KBM-7 (cell line): ENCODE data around the gene SHB.

ENCODE experiments used
- DNase-seq: peaks from one replicate; pipeline ENCODE4 v3.0.0-alpha.2; 2015
- in situ Hi-C: fragments of 300-500 bp; cut with MboI; formaldehyde crosslinking; loops from 2 replicates; pipeline ENCODE4 v1.14.3; 2020; ENCODE audit warnings: low sequenced_read_pairs, low pct_unique_long_range_greater_than_20kb, mixed read lengths

Gene SHB

DNA sequence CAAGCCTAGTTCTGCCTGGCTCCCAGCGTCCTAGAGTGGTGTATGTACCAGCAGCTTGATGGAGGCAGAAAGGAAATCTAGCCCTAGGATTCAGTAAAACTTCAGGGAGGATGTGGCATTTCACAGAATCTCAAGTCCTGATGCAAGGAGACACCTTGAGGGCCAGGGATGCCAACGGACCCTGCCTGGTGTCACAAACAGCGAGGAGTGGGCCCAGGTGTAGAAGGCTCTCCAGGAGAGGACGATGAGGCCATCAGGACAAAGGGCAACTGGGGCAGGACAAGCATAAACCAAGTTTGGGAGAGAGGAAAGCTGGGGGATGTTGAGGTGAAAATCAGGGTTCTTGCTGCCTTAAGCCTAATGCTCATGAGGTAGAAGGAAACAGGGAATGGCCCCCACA lies 83.0 kb downstream of the SHB start:
- in situ Hi-C loops = no loop called here

DNA sequence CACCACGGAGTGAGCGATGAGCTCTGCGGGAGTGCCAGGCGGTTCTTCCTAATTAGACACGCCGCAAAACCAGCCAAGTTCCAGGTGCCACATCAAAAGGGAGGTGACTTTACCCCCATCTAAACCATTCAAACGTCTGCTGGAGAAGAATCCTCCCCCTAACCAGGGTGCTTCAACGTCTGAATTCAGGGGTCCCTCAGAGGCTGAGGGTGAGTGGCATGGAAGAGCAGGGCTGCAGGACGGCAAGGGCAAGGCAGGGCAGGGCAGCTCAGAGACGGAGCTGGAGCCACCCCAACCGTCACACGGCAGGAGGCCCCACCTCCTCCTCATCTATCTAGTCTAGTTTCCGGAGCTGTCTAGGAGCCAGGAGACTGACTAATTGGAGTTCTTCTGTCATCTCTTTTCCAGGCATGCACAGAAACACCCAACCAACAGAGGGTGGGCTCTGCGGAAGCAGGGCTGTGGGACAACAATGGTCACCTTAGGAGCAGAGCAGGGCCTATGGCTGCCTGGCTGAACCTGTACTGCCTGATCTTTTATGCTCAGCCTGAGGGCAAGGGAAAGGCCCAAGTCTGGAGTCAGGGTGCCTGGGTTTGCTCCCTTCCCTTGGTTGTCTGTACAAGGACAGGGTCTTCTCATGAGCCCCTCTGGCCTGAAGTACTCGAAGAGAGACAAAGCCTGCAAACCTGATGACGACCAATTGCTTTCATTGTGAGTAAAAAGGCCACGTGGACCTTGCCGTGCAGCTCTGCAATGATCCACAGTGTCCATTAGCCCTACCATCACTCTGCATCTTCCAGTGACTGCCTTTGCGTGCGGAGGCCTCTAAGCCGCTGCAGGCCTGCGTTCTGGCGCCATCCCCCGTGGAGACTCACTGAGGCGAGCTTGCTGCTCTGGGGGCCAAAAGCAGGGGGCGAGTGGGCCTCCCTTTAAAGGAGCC lies 84.1 kb downstream of the SHB start:
- DNase-seq = no peak
- in situ Hi-C loops = no loop called here

More for the DNA sequence above, 83.0 kb downstream of the SHB start:
- no peak for DNase-seq

DNA sequence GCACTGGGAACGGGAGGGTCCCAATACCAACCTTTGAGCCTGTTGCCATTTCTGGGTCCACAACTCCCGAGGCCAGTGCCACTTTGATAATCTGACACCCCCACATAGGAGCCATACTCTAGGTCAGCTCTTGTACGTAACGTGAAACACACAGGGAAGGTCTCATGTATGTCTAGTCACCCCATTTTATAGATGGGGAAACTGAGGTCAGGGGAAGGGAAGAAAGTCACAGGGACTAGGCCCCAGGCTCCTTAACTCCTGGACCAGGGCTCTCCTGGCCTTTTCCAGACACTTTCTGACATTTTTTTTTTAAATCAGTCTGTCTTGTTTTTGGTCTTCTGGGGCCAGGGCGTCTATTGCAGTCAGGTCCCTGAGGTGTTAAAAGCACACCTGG lies 84.8 kb downstream of the SHB start:
- in situ Hi-C loops = no loop called here
- no peak for DNase-seq

DNA sequence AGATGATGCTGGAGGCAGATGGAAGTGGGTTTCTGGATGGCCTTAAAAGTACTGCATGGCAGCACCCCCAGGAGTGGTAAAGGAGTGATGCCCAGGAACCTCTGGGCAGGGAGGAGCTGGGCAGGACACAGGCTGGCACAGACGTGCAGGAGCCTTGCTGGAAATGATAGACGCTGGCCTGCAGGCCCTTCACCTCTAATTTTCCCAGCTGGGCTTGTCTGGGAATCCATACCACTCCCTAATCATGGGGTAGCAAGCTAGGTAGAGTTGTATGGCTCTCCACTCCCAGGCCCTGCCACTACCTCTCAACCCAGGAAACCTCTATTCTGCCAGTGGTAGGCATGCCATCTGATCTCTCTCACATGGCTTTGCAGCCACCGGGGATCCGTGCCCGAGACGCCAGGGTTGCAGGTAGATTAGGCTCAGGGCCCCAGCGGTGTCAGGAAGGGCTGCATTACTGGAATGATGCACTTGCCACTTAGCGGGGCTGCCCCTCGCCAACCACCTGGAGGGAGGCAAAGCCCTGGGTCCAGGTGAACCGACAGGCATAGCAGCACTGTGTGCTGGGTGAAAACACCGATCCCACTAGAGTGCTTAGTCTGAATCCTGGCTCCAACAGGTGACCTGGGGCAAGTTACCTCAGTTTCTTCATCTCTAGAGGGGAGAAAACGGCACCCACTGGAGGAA lies 85.5 kb downstream of the SHB start:
- in situ Hi-C loops = no loop called here
- no peak for DNase-seq

DNA sequence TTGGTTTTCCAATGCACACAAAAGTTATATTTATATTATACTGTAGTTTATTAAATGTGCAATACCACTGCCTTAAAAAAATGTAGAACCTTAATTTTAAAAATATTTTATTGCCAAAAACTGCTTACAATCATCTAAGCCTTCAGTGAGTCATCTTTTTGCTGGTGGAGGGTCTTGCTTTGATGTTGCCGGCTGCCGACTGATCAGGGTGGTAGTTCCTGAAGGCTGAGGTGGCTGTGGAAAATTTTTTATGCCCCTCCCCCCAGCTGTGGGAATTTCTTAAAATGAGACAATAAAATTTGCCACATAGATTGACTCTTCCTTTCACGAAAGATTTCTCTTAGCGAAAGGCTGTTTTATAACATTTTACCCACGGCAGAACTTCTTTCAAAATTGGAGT lies 89.2 kb downstream of the SHB start:
- in situ Hi-C loops = no loop called here

DNA sequence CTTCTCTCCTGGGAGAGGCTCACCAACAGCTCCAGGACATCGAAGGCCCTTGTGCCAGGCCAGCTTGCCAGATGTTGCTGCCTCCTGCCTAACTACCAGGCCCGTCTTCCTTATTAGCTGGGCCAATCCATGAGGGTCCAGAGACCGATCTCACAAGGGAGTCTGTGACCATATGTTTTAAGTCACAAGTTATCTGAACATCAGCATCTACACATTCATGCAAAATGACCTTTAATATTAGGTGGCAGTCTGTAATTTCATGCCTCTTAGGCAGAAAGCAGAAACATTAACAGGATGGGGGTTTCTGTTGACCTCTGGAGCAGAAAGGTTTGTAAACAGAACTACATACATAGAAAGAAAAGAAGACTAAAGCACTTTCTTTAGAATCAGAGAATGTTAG lies 90.0 kb downstream of the SHB start:
- in situ Hi-C loops = no loop called here
- no peak for DNase-seq

More for the DNA sequence above, 89.2 kb downstream of the SHB start:
- no peak for DNase-seq

DNA sequence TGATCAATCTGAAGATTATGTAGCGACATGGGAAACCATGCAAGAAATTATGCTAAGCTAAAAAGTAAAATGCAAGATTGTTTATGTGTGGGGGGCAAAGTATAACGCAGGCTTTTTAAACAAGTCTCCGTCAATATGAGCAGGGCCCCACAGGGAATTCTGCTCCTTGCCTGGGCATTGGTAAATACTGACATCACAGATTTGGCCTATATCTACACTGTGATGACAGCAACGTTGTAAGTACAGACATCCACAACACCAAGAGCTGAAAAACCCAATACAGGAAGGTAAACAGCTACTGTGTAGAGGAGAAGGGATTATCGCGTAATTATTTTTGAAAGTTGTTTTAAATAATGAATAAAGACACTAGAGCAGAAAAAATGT lies 90.6 kb downstream of the SHB start:
- DNase-seq = no peak
- in situ Hi-C loops = no loop called here

DNA sequence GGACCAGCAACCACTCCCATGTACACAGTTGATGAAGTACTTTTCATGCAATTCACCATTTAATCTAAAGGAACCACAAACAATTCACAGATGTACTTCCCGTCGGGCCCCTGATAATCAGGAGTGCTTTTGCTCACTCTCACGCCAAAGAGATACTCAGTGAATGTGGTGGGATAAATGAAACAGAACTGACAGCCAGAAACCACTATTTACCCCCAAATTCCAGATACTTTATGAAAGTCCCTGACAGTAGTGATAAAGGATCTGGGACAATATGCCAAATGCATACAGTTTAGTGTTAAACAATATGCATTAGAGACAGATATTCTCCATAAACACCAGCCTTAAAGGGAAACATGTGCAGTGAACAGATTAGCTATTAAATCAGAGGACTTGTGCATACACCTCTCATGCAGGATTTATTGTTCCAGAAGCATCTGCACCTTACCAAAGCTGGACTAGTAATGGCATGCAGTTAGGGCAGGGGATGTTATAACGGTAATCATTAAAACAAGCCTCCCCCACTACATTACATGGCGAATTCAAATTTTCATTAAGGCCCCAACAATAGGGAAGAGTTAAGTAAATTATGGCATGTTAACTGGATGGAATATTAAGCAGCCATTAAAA lies 91.1 kb downstream of the SHB start:
- in situ Hi-C loops = no loop called here
- no peak for DNase-seq

DNA sequence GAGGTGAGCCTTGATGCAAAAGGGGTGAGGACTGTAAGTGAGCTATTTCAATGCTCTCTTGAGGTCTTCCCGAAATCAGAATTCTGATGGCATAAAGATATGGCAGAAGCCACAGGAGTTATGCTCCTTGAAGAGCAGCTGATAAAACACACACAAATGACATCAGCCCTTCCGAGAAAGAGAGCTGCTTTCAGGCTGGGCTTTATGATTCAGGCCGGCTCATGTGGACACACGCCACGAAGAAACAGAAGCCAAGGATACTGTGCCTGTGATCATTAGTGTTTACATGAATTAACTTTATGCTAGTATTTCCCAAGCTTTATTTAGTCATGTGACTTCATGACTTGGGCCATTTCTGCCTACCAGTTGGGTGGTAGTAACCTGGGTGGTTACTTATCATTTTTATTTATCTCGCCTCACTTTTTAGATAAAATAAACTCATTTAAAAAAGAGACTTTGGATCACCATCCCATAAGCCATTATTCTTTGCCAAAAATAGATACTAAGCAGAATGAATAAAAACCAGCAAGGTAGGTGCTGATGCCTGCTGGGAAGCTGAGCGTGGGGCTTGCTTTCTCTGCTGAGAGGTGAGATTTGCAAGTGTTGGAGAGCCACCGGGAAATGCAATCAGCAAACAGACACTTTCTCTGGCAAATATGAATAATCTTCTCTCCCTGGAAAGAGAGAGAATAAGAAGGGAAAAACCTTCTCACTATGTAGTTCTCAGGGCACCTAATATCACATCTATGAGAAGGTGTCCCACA lies 92.1 kb downstream of the SHB start:
- in situ Hi-C loops = no loop called here
- no peak for DNase-seq

DNA sequence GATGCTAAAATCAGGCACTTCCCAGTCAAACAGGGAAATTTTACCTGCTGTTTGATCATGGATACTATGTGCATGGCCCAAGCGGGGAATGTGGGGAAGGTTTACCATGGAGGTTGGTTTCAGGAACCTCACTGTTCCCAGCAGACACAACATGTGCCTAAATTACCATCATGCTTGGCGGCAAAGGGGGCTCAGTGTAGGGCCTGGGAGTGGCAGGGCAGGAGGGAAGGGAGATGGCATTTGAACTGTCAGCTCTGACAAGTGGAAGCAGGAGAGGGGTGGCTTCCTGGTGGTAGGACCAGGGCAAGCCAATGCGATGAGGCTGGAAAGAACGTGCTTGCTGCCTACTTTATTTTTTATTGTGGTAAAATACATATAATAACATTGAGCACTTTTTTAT lies 93.4 kb downstream of the SHB start:
- DNase-seq = no peak
- in situ Hi-C loops = no loop called here

DNA sequence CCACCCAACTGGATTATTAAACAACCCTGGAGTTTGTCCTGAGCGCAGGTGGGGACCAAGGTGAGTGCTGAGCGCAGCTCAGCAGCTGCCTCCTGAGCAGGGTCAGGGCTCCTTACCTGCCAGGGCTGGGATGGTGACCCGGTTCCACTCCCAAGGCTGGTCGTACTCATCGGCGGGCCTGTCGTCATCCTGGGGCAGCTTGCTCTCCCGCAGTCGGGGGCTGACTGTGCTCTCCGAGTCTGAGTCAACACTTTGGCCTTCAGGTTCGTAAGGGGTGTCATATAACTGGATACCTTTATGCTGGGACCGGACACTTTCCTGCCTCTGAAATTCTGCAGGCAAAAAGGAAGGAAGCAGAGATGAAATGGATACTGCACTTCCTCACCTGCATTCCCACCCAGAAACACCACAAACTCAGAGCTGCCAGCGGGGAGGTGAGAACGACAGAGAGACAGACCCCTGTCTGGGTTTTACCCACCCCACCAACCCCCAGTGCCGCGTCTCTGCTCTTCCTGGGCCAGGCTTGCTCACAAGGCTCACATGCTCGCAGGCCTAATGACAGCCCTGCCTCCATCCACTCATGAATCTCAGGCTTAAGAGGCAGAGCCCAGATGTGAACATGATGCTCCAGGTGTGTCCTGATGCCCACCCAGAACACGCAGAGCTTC lies 94.4 kb downstream of the SHB start:
- in situ Hi-C loops = no loop called here

DNA sequence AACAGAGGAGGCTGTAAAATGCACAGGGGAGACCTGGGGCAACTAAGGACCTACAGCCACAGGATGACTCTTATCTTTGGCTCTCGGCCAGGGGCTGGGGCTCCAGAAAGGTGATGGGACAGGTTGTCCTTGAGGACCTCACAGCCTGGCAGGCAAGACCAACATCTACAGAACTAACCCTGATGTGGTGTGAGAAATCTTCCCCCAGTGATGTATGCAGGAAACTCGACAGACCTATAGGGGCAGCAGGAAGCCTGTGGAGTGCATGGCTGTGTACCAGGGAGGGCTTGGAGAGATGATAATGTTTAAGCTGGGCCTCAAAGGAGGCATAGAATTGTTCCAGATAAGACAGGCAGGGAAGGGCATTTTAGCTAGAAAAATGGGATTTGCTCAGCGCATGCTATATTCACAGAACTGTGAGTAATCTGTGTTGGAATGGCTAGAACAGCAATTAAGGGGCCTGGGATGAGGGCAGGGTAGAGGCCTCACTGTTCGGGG lies 96.6 kb downstream of the SHB start:
- in situ Hi-C loops = no loop called here

More for the DNA sequence above, 94.4 kb downstream of the SHB start:
- no peak for DNase-seq

DNA sequence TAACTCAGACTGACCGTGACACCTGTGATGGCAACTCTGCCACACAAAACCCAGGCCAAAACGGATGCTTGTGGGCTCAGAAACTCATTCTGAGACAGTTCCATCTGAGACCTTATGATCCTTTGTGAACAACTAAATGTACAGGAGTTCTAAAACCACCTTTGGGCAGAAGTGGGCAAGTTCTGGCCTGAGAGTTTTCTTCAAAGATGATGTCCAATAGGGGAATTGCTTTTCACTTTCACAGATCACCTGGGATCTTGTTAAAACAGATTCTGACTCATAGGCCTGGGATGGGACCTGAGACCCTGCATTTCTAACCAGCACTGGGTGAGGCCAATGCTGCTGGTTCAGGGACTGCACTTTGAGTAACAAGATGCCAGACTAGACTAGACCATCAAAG lies 97.3 kb downstream of the SHB start:
- DNase-seq = no peak
- in situ Hi-C loops = no loop called here

More for the DNA sequence above, 96.6 kb downstream of the SHB start:
- no peak for DNase-seq

DNA sequence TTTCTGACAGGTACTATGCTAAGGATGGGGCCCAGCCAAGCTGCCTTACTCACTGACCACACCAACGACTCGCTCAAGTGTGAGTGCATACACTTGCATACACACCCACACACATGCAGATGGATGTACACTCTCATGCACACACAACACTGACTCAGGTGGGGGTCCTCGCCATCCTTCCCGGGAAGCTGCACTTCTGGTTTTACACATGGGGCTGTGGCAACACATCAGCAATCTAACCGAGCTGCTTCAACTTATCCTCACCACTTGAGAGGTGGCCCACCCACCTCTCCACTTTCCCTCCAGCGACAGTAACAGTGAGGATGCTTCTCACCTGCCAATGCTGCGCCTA lies 97.9 kb downstream of the SHB start:
- no peak for DNase-seq
- in situ Hi-C loops = no loop called here

DNA sequence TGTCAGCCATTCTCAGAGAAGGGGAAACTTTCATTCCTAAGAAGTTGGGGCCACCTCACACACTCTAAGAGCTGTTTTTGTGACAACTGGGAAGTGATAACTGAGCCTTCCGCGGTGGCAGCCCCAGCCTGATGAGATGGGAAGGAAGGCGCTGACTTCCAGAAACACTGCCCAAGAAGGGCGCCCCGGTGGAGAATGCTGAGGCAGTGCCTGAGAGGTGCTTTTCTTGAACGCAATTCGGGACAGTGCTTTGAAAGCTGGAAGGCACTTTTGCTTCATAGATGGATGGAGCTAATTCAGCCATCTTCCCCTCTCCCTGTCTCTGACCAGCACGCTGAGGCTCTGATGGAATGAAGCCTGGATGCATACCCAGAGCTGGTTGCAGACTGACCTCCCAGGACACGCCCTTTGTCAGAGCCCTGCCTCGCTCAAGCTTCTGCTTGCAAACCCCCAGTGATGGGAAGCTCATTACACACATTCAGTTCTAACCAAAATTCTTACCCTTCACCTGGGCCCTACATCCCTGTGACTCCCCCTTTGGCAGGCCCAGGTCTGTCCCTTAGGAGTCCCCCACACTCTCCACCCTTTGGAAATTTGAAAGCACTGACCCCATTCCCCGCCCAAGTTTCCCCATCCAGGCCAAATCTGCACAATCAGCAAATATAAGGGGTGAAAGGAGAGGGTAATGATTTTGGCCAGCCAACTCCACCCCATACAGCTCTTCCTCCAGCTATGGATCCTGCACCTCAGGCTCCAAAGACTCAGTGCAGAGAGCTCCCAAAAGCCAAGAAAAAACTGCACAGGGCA lies 98.5 kb downstream of the SHB start:
- in situ Hi-C loops = no loop called here
- DNase-seq = no peak

DNA sequence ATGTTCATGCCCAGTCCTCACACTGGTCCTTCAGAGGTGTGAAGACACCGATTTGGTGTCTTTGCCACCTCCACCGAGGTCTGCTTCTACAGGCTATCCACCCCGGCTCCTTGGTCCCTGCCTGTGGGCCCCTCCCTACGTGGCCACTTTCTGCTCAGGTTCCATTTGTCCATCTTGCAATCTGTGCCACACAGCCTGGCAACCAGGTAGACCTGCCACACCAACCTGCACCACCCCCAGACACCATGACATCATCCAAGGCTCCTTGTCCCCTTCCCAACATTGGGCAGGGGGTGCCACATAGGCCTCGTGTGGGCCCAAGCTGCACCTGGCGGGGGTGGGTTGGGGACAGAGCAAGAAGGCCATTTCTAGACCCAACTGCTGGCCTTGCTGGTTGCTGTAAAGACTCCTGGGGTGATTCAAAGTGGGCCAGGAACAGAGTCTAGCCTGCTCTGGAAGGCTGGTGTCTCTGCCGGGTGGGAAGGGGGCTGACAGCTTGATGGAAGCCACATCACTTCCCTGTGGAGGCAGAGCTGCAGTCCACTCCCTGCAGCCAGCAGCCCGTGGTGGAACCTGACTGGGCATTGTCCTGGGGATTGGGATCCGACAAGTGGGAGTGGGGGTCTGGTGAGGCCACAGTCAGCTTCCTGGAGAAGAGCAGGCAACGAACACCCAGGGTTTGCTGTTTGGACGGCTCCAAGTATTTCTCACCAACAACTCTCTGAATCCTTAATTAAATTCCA lies 99.3 kb downstream of the SHB start:
- no peak for DNase-seq
- in situ Hi-C loops = no loop called here

DNA sequence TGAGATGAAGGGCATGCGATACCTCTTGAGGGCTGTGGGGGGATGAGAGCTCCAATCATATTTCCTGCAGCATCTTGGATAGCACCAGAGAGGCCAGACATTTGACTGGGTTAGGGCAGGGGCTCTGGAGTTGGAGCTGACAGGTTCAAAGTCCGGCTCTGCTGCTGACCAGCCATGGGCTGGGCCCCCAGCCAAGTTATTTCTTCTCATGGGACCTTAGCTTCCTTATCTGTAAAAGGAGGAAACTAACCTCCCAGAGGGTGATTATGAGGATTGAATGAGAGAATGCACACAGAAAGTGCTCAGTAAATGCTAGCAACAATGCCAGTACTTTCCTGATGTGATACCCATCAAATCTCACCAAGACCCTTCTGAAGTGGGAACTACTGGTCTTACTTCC lies 99.9 kb downstream of the SHB start:
- in situ Hi-C loops = no loop called here
- DNase-seq = no peak
